PC-9 (cell line): ENCODE measurements around the gene BTBD3. TPM values are rescaled to one million over a fixed set of nuclear protein-coding genes. Genes with fewer than 3 reads are reported as not detected.

Experiments used
- BruUV-seq: library from RNA; stranded (reverse); fragments of 400-500 nt; replicated peaks from 2 replicates; lab custom pipeline; 2021; lab: Mats Ljungman, UMichigan
- CTCF ChIA-PET: fragments of 300-600 bp; sonication (Branson Sonifier 250); formaldehyde crosslinking; loops from one replicate; lab custom pipeline; 2022; ENCODE audit warnings: antibody characterized with exemption; lab: Charles Lee
- POLR2A ChIA-PET: fragments of 300-600 bp; sonication (Branson Sonifier 250); formaldehyde crosslinking; loops from one replicate; lab custom pipeline; 2022; ENCODE audit warnings: antibody characterized with exemption; ENCODE audit not compliant: unreplicated experiment; lab: Charles Lee
- DNase-seq, 2 experiments: peaks; one replicate each; pipeline versions ENCODE4 v3.0.0 to v3.0.0-alpha.2; 2015 to 2022; ENCODE audit warnings: mixed read lengths in 1 of 2
- H2AFZ ChIP-seq: fragments of 200-600 bp; sonication (generic); 2 replicates; pipeline ENCODE4 v1.8.1; 2017; ENCODE audit warnings: antibody characterized with exemption
- H3F3A ChIP-seq: fragments of 200-600 bp; sonication (generic); 2 replicates; pipeline ENCODE4 v1.8.1; 2017; ENCODE audit warnings: antibody characterized with exemption, mild to moderate bottlenecking, low read depth; ENCODE audit not compliant: insufficient read depth
- H3K27ac ChIP-seq: fragments of 200-600 bp; sonication (generic); 2 replicates; pipeline ENCODE4 v1.6.1; 2016; ENCODE audit warnings: mixed run types
- H3K27me3 ChIP-seq: fragments of 200-600 bp; sonication (generic); 2 replicates; pipeline ENCODE4 v1.6.1; 2016; ENCODE audit warnings: low read depth, mixed run types; ENCODE audit not compliant: insufficient read depth
- H3K36me3 ChIP-seq: fragments of 200-600 bp; sonication (generic); 2 replicates; pipeline ENCODE4 v1.6.1; 2016; ENCODE audit warnings: low read depth, mixed run types
- H3K4me1 ChIP-seq: fragments of 200-600 bp; sonication (generic); replicated peaks from 2 replicates; pipeline ENCODE4 v1.6.1; 2016; ENCODE audit warnings: mixed run types; ENCODE audit not compliant: insufficient read depth
- H3K4me2 ChIP-seq: fragments of 200-600 bp; sonication (generic); 2 replicates; pipeline ENCODE4 v1.6.1; 2017; ENCODE audit warnings: mixed run types
- H3K4me3 ChIP-seq: fragments of 200-600 bp; sonication (generic); 2 replicates; pipeline ENCODE4 v1.6.1; 2016; ENCODE audit warnings: mixed run types
- H3K79me2 ChIP-seq: fragments of 200-600 bp; sonication (generic); 2 replicates; pipeline ENCODE4 v1.6.1; 2017; ENCODE audit warnings: low read depth, mixed run types
- H3K9me2 ChIP-seq: fragments of 200-600 bp; sonication (generic); 2 replicates; pipeline ENCODE4 v1.8.1; 2017; ENCODE audit warnings: mild to moderate bottlenecking; ENCODE audit not compliant: insufficient read depth
- H3K9me3 ChIP-seq: fragments of 200-600 bp; sonication (generic); 2 replicates; pipeline ENCODE4 v1.8.1; 2016; ENCODE audit warnings: low read depth; ENCODE audit not compliant: insufficient read depth
- H4K20me1 ChIP-seq: fragments of 200-600 bp; sonication (generic); 2 replicates; pipeline ENCODE4 v1.8.1; 2017; ENCODE audit not compliant: insufficient read depth
- EZH2 ChIP-seq: fragments of 200-600 bp; sonication (generic); IDR thresholded peaks from 2 replicates; pipeline ENCODE4 v1.8.0; 2017; ENCODE audit warnings: antibody characterized with exemption, low read depth
- intact Hi-C: fragments of 100-400 bp; cut with micrococcal nuclease; formaldehyde crosslinking; loops from one replicate; pipeline ENCODE4 v1.10.0; 2022; ENCODE audit not compliant: unreplicated experiment
- total RNA-seq: library from RNA; stranded (reverse); gene quantifications from 2 replicates; pipeline ENCODE4 v1.2.3, GENCODE V29; 2021
- TF ChIP-seq, protein P1 (sequence below): fragments of 200-600 bp; sonication (generic); conservative IDR thresholded peaks from 2 replicates; pipeline ENCODE4 v1.6.1; 2017; ENCODE audit warnings: mixed run types, antibody characterized with exemption, mild to moderate bottlenecking, moderate library complexity

BTBD3 gene
- total RNA-seq, 1 experiment from 2014 or later = 17.6 TPM

DNA sequence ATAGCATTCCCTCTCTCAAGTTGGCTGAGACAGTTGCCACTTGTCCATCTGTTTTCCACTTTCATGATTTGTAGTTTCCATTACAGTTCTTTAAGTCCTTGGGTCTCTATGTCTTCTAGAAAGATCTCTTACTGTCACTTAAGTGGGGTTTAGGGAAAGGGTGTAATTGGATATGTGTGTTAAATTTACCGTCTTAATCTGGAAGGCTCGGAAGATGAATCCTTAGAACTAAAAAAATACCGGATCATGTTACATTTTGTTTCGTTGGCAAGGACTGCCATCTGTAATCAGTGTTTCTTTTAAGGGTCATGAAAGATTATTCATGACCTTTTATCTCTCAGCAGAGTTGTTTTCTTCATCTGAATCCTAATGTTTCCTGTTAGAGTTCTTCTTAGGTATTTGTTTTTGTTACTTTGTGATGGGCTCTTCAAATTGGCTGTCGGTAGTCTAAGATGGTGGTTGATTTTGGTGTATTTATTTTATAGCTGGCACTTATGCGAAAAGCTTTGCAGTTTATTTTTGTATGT is 21.8 kb upstream of the BTBD3 start:
- Histone ChIP-seq H3K9me3 (no peaks in the 10 kb centered on the region), H3K4me1 (peaks cover 17% of the 10 kb centered on the region), H2AFZ (no peak overlapping the region), H3K27me3 (no peaks in the 10 kb centered on the region), H3K79me2 (peaks cover 89% of the 10 kb centered on the region), H3K9me2 (no peaks in the 10 kb centered on the region; the same call in 1 of the 2 replicates), H4K20me1 (peaks cover 6% of the 10 kb centered on the region; the same call in 1 of the 2 replicates), H3K4me3 (no peak overlapping the region), H3F3A (peaks cover 9% of the 10 kb centered on the region; the same call in 1 of the 2 replicates), H3K36me3 (no peaks in the 10 kb centered on the region), H3K27ac (no peak overlapping the region), H3K4me2 (no peak overlapping the region)
- intact Hi-C loops = loop anchor here (10.0 kb wide), 1 partner anchor 1461 kb away; the partner anchor contains the start of genes MKKS and SLX4IP
- no TSS peak for BruUV-seq
- POLR2A ChIA-PET = no interaction called here
- DNase-seq = no peak
- CTCF ChIA-PET = no interaction called here
- TF ChIP-seq EZH2 = no peak

DNA sequence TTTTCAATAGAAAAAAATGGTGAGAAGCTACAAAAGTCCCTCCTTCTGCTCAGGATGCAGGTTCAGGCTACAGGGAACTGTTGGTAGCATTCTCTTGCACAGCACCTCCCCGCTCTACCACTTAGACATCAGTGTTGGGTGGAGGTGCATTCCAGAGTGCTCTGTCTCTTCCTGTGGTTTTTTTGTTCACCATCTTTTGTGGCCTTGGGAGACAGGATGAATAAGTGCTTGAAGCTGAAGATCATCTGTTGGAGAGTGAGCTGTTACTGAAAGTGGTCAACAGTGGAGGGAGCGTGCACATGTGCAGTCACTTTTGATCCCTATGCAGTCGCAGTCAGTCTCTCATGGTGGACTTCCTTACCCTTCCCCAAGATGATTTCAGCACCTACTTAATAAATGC is 16.6 kb upstream of the BTBD3 start:
- CTCF ChIA-PET = interaction anchor here (0.5 kb wide), 1 partner anchor 446 kb away, joined by 3 read pairs; no protein-coding TSS in a partner anchor
- POLR2A ChIA-PET = interaction anchor here (0.6 kb wide), 1 partner anchor 94 kb away, joined by 5 read pairs; no protein-coding TSS in a partner anchor
- TF ChIP-seq EZH2 = no peak
- TF ChIP-seq, protein P1, sequence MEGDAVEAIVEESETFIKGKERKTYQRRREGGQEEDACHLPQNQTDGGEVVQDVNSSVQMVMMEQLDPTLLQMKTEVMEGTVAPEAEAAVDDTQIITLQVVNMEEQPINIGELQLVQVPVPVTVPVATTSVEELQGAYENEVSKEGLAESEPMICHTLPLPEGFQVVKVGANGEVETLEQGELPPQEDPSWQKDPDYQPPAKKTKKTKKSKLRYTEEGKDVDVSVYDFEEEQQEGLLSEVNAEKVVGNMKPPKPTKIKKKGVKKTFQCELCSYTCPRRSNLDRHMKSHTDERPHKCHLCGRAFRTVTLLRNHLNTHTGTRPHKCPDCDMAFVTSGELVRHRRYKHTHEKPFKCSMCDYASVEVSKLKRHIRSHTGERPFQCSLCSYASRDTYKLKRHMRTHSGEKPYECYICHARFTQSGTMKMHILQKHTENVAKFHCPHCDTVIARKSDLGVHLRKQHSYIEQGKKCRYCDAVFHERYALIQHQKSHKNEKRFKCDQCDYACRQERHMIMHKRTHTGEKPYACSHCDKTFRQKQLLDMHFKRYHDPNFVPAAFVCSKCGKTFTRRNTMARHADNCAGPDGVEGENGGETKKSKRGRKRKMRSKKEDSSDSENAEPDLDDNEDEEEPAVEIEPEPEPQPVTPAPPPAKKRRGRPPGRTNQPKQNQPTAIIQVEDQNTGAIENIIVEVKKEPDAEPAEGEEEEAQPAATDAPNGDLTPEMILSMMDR = no peak
- Histone ChIP-seq H3K27ac (no peak overlapping the region), H3K4me3 (no peak overlapping the region), H3K36me3 (no peaks in the 10 kb centered on the region), H3K27me3 (no peaks in the 10 kb centered on the region), H4K20me1 (no peaks in the 10 kb centered on the region), H3K79me2 (peaks cover 81% of the 10 kb centered on the region), H3K9me3 (no peaks in the 10 kb centered on the region), H3F3A (no peaks in the 10 kb centered on the region), H3K9me2 (no peaks in the 10 kb centered on the region), H3K4me1 (peaks cover 17% of the 10 kb centered on the region), H2AFZ (no peak overlapping the region), H3K4me2 (no peak overlapping the region)
- BruUV-seq = no TSS peak
- DNase-seq = no peak
- intact Hi-C loops = no loop called here

DNA sequence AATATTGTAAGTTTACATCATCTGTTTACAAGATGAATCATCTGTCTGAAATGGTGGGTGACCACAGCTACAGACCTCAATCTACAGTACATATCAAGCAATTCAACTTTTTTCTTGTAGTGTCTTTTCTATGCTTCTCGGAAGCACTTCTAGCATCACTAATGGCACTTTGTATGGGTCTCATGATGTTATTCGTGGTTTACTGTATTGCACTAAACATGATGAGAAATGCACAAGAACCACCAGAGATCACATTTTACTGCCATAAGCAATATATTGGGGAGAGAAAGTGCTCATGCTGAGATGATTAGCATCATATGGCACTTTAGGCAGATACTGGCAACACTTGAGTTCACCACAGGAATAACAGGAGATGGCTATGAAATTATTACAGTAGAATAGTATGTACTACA is 15.4 kb upstream of the BTBD3 start:
- Histone ChIP-seq H3K9me3 (no peaks in the 10 kb centered on the region), H3K9me2 (no peaks in the 10 kb centered on the region), H3K27ac (no peak overlapping the region), H3K79me2 (peaks cover 80% of the 10 kb centered on the region), H3K4me1 (peaks cover 17% of the 10 kb centered on the region), H3K4me3 (no peak overlapping the region), H3F3A (no peaks in the 10 kb centered on the region), H3K27me3 (no peaks in the 10 kb centered on the region), H3K36me3 (no peaks in the 10 kb centered on the region), H3K4me2 (no peak overlapping the region; the same call in 1 of the 2 replicates), H2AFZ (no peak overlapping the region), H4K20me1 (no peaks in the 10 kb centered on the region)
- BruUV-seq = no TSS peak
- CTCF ChIA-PET = no interaction called here
- POLR2A ChIA-PET = no interaction called here
- DNase-seq = peak in 1 of 2 experiments; percentile 42
- TF ChIP-seq, protein P1 = no peak
- no peak for TF ChIP-seq EZH2
- intact Hi-C loops = no loop called here
